Endothelial cell of umbilical vein (primary cell): ENCODE results near the gene PDLIM3.

Source experiments
- CTCF ChIP-seq, 2 donors: IDR thresholded peaks; 1 replicate in 1 of 2; 2 replicates in 1 of 2; pipeline ENCODE4 v1.5.1; 2011; ENCODE audit warnings: low read length in 2 of 2, mild to moderate bottlenecking in 2 of 2, moderate library complexity in 2 of 2, control low read depth in 1 of 2, inconsistent platforms in 1 of 2, low read depth in 1 of 2; ENCODE audit not compliant: insufficient read depth in 1 of 2; ENCODE audit errors: extremely low read depth in 1 of 2
- EZH2 ChIP-seq: IDR thresholded peaks from 2 replicates; pipeline ENCODE4 v1.6.1; 2012; ENCODE audit warnings: borderline replicate concordance, low read depth, mild to moderate bottlenecking, moderate library complexity, low read length, inconsistent platforms; ENCODE audit not compliant: severe bottlenecking
- FOS ChIP-seq: IDR thresholded peaks from 2 replicates; pipeline ENCODE4 v1.6.1; 2011; ENCODE audit warnings: mild to moderate bottlenecking, low read length, moderate library complexity, borderline replicate concordance; ENCODE audit not compliant: insufficient read depth
- JUN ChIP-seq: IDR thresholded peaks from 2 replicates; pipeline ENCODE4 v1.6.1; 2011; ENCODE audit warnings: borderline replicate concordance, low read depth; ENCODE audit not compliant: insufficient read length, insufficient read depth
- MYC ChIP-seq: IDR thresholded peaks from one replicate; pipeline ENCODE4 v1.6.1; 2011; ENCODE audit warnings: mild to moderate bottlenecking, low read depth, low read length
- POLR2A ChIP-seq: IDR thresholded peaks from 2 replicates; pipeline ENCODE4 v1.6.1; 2012; ENCODE audit warnings: low read depth, mild to moderate bottlenecking, control low read depth, low read length
- POLR2AphosphoS5 ChIP-seq: IDR thresholded peaks from 2 replicates; pipeline ENCODE4 v1.6.1; 2012; ENCODE audit warnings: low read depth, mild to moderate bottlenecking, control low read depth, low read length, moderate library complexity; ENCODE audit not compliant: insufficient read depth
- TF ChIP-seq, protein P1 (sequence below): IDR thresholded peaks from 2 replicates; pipeline ENCODE4 v1.6.1; 2011; ENCODE audit not compliant: insufficient read depth, insufficient read length

- TF ChIP-seq CTCF (IDR thresholded peaks at IDR 0.05; ENCODE audit: extremely low read depth in 1 of 2, insufficient read depth in 1 of 2, low read depth in 1 of 2, low read length in 2 of 2): no peak
- TF ChIP-seq FOS: no peak
- TF ChIP-seq POLR2AphosphoS5: no peak
- no peak for TF ChIP-seq POLR2A
- TF ChIP-seq, protein P1, sequence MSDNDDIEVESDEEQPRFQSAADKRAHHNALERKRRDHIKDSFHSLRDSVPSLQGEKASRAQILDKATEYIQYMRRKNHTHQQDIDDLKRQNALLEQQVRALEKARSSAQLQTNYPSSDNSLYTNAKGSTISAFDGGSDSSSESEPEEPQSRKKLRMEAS: no peak
- TF ChIP-seq MYC: no peak
- TF ChIP-seq EZH2: no peak
- TF ChIP-seq JUN: no peak
Observed at GRCh38 chr4:185508181-185508580, 27.1 kb downstream of the PDLIM3 start.
